Breast epithelium (tissue), 3 donors: ENCODE data around the gene TRAF3.

Source experiments
- CTCF ChIP-seq, 3 donors: fragments of 450-650 bp; IDR thresholded peaks; one replicate each; pipeline ENCODE4 v1.5.1; 2016 to 2017; ENCODE audit warnings: antibody characterized with exemption in 3 of 3, mild to moderate bottlenecking in 3 of 3, moderate library complexity in 3 of 3
- POLR2A ChIP-seq: fragments of 450-650 bp; IDR thresholded peaks from one replicate; pipeline ENCODE4 v1.6.1; 2016; ENCODE audit warnings: antibody characterized with exemption, mild to moderate bottlenecking, moderate library complexity
- POLR2AphosphoS5 ChIP-seq, 3 donors: sonication (generic); formaldehyde crosslinking; IDR thresholded peaks; one replicate each; pipeline ENCODE4 v1.6.1; 2017; ENCODE audit warnings: antibody characterized with exemption in 3 of 3

GRCh38 chr14:102872020-102872419, 94.8 kb downstream of the TRAF3 start:
- TF ChIP-seq POLR2A: no peak
- TF ChIP-seq CTCF (IDR thresholded peaks at IDR 0.05): no peak
- no peak for TF ChIP-seq POLR2AphosphoS5 (IDR thresholded peaks at IDR 0.05)
